Loucy (cell line): ENCODE results near the gene SH3PXD2A.

Source experiments
- H2AFZ ChIP-seq: fragments of 200-600 bp; sonication (generic); 2 replicates; pipeline ENCODE4 v1.6.0; 2016; ENCODE audit warnings: antibody characterized with exemption, mild to moderate bottlenecking, low read length, moderate library complexity
- H3F3A ChIP-seq: fragments of 200-600 bp; 2 replicates; pipeline ENCODE4 v1.6.0; 2016; ENCODE audit warnings: antibody characterized with exemption, low read depth, mild to moderate bottlenecking
- H3K27me3 ChIP-seq: fragments of 200-600 bp; sonication (generic); 2 replicates; pipeline ENCODE4 v1.6.1; 2014; ENCODE audit warnings: low read length, mild to moderate bottlenecking; ENCODE audit not compliant: insufficient read depth, poor library complexity, severe bottlenecking
- H3K36me3 ChIP-seq: fragments of 200-600 bp; sonication (generic); 2 replicates; pipeline ENCODE4 v1.6.1; 2016; ENCODE audit warnings: low read length; ENCODE audit not compliant: insufficient read depth
- H3K4me1 ChIP-seq: fragments of 200-600 bp; sonication (generic); 2 replicates; pipeline ENCODE4 v1.5.1; 2014; ENCODE audit warnings: low read length, mild to moderate bottlenecking; ENCODE audit not compliant: insufficient read depth, poor library complexity, severe bottlenecking
- H3K4me2 ChIP-seq: fragments of 200-600 bp; sonication (generic); 2 replicates; pipeline ENCODE4 v1.6.0; 2014; ENCODE audit warnings: antibody characterized with exemption, low read length, low read depth, mild to moderate bottlenecking; ENCODE audit not compliant: poor library complexity, severe bottlenecking
- H3K4me3 ChIP-seq: fragments of 200-600 bp; sonication (generic); 2 replicates; pipeline ENCODE4 v1.5.1; 2014; ENCODE audit warnings: low read length, mild to moderate bottlenecking, mixed read lengths; ENCODE audit not compliant: poor library complexity, severe bottlenecking
- H3K79me2 ChIP-seq: fragments of 200-600 bp; sonication (generic); 2 replicates; pipeline ENCODE4 v1.6.1; 2014; ENCODE audit warnings: low read length; ENCODE audit not compliant: insufficient read depth
- H3K9ac ChIP-seq: fragments of 200-600 bp; sonication (generic); 2 replicates; pipeline ENCODE4 v1.6.0; 2014; ENCODE audit warnings: mild to moderate bottlenecking, low read depth, low read length, moderate library complexity; ENCODE audit not compliant: poor library complexity, severe bottlenecking
- H3K9me2 ChIP-seq: fragments of 200-600 bp; sonication (generic); replicated peaks from 2 replicates; pipeline ENCODE4 v1.6.1; 2016; ENCODE audit warnings: low read depth, low read length, mixed read lengths
- H3K9me3 ChIP-seq: fragments of 200-600 bp; sonication (generic); 2 replicates; pipeline ENCODE4 v1.6.1; 2014; ENCODE audit warnings: mild to moderate bottlenecking, antibody characterized with exemption, low read length, low read depth; ENCODE audit not compliant: insufficient read depth
- H4K20me1 ChIP-seq: fragments of 200-600 bp; sonication (generic); 2 replicates; pipeline ENCODE4 v1.6.0; 2014; ENCODE audit warnings: antibody characterized with exemption, low read length, mild to moderate bottlenecking; ENCODE audit not compliant: insufficient read depth, poor library complexity, severe bottlenecking
- EZH2phosphoT487 ChIP-seq: fragments of 200-600 bp; IDR thresholded peaks from 2 replicates; pipeline ENCODE4 v1.6.1; 2018; ENCODE audit warnings: antibody characterized with exemption, mild to moderate bottlenecking, moderate library complexity, borderline replicate concordance
- TF ChIP-seq, protein P1 (sequence below): fragments of 200-600 bp; sonication (generic); conservative IDR thresholded peaks from 2 replicates; pipeline ENCODE4 v1.5.1; 2014; ENCODE audit warnings: mild to moderate bottlenecking, antibody characterized with exemption, low read length

The SH3PXD2A gene

DNA sequence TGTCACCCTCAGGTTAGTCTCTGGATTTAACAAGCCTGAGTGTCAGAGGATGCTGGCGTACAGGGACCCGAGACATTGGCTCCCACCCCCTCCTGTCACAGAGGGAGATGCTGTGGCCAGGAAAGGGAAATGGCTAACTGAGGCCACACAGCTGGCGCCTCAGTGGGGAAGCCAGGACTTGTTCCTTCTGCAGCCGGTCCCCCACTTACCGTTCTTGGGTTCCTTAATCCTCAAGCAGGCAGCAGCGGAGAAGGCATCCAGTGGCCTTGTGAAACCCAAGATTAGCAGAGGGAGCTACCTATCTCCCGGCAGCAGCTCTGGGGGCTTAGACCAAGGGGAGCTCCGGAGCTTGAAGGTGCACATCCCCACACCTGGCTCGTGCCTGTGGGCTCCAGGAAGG is 296.5 kb downstream of the SH3PXD2A start:
- Histone ChIP-seq H3K27me3 (no peaks in the 10 kb centered on the region), H3K4me3 (no peak overlapping the region), H3K36me3 (no peaks in the 10 kb centered on the region), H3K9me3 (no peaks in the 10 kb centered on the region), H3K4me1 (no peaks in the 10 kb centered on the region), H3K4me2 (no peak overlapping the region), H3K79me2 (no peaks in the 10 kb centered on the region), H3K9ac (no peak overlapping the region), H2AFZ (no peak overlapping the region), H3K9me2 (no peaks in the 10 kb centered on the region), H3F3A (no peaks in the 10 kb centered on the region), H4K20me1 (no peaks in the 10 kb centered on the region)
- TF ChIP-seq, protein P1, sequence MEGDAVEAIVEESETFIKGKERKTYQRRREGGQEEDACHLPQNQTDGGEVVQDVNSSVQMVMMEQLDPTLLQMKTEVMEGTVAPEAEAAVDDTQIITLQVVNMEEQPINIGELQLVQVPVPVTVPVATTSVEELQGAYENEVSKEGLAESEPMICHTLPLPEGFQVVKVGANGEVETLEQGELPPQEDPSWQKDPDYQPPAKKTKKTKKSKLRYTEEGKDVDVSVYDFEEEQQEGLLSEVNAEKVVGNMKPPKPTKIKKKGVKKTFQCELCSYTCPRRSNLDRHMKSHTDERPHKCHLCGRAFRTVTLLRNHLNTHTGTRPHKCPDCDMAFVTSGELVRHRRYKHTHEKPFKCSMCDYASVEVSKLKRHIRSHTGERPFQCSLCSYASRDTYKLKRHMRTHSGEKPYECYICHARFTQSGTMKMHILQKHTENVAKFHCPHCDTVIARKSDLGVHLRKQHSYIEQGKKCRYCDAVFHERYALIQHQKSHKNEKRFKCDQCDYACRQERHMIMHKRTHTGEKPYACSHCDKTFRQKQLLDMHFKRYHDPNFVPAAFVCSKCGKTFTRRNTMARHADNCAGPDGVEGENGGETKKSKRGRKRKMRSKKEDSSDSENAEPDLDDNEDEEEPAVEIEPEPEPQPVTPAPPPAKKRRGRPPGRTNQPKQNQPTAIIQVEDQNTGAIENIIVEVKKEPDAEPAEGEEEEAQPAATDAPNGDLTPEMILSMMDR = no peak
- no peak for TF ChIP-seq EZH2phosphoT487

DNA sequence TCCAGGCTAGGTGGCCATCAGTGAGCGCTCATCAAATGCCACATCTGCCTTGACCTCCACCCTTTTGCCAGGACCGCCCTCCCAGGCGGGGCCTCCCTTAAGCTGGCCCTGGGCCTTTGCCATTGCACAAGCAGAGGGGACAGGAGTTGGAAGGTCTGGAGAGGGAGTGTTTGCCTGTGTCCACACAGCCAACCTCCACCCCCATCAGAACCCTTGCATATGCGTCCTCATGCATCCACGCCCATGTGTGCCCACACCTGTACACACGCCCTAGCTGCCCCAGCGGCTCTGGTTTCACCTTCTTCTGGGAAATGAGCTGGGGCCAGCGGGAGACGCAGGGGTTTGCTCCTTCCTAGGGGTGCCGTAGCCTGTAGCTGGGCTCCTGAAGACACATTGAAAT is 297.9 kb downstream of the SH3PXD2A start:
- no peaks in the 10 kb centered on the region for H3K27me3 ChIP-seq
- H3K36me3 ChIP-seq = no peaks in the 10 kb centered on the region
- no peak overlapping the region for H2AFZ ChIP-seq
- H3K4me1 ChIP-seq = no peaks in the 10 kb centered on the region
- H3K9me3 ChIP-seq = no peaks in the 10 kb centered on the region
- no peaks in the 10 kb centered on the region for H3K79me2 ChIP-seq
- TF ChIP-seq, protein P1 = no peak
- no peak for TF ChIP-seq EZH2phosphoT487
- H3K4me2 ChIP-seq = no peak overlapping the region
- H4K20me1 ChIP-seq = no peaks in the 10 kb centered on the region
- no peaks in the 10 kb centered on the region for H3F3A ChIP-seq
- no peak overlapping the region for H3K4me3 ChIP-seq
- no peak overlapping the region for H3K9ac ChIP-seq
- H3K9me2 ChIP-seq = no peaks in the 10 kb centered on the region

DNA sequence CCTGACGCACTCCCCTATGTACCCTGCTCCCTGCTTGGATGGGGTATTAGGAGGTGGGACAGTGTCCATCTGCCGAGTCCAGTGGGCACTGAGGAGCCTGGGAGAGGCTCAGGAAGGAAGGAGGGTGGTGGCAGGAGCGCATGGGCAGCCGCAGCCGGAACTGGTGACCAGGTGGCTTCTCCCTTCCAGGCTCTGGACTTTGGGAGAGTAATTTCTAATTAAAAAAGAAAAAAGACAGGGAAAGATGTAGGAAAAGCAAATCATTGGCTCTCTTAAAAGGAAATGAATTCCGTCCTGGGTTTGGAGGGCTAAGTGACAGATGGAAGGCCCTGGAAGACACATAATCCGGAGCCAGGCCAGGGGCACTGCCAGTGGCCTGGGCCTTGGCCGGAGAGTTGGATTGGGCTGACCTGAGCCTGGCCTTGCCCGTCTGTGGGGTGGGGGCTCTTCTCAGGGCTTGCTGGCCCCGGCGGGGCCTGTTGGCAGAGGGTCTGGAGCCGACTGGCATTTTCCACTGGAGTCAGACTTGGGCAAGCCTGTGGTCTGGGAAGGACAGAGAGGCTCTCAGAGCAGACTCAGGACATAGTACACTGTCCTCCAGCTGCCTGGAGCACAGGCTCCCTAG is 298.9 kb downstream of the SH3PXD2A start:
- no peaks in the 10 kb centered on the region for H3K9me2 ChIP-seq
- no peak overlapping the region for H3K9ac ChIP-seq
- no peaks in the 10 kb centered on the region for H3K27me3 ChIP-seq
- no peaks in the 10 kb centered on the region for H3K79me2 ChIP-seq
- no peaks in the 10 kb centered on the region for H4K20me1 ChIP-seq
- no peak overlapping the region for H3K4me3 ChIP-seq
- H2AFZ ChIP-seq = no peak overlapping the region
- TF ChIP-seq EZH2phosphoT487 = no peak
- TF ChIP-seq, protein P1 = no peak
- no peaks in the 10 kb centered on the region for H3K4me1 ChIP-seq
- no peaks in the 10 kb centered on the region for H3K9me3 ChIP-seq
- no peak overlapping the region for H3K4me2 ChIP-seq
- no peaks in the 10 kb centered on the region for H3K36me3 ChIP-seq
- no peaks in the 10 kb centered on the region for H3F3A ChIP-seq
